Neutrophil (primary cell): ENCODE data around the gene COG7.
"Not testable (repeated sequence)": the region's sequence is repeated elsewhere in the genome, so short reads cannot be mapped to it uniquely, and the experiment has no call there.

Experiments
- H3K27ac ChIP-seq: fragments of 200-600 bp; sonication (generic); 2 replicates; pipeline ENCODE4 v1.5.1; 2016; ENCODE audit warnings: mild to moderate bottlenecking, moderate library complexity
- H3K27me3 ChIP-seq: fragments of 200-600 bp; sonication (generic); 2 replicates; pipeline ENCODE4 v1.6.0; 2016; ENCODE audit warnings: mild to moderate bottlenecking
- H3K36me3 ChIP-seq: fragments of 200-600 bp; sonication (generic); 2 replicates; pipeline ENCODE4 v1.5.1; 2017
- H3K4me1 ChIP-seq, 2 experiments: fragments of 200-600 bp in 1 of 2; sonication (generic) in 1 of 2; 1 replicate in 1 of 2; 2 replicates in 1 of 2; pipeline versions ENCODE4 v1.5.1 to v1.6.1; 2013 to 2016; ENCODE audit warnings: low read depth in 1 of 2, low read length in 1 of 2, mild to moderate bottlenecking in 1 of 2, moderate library complexity in 1 of 2; ENCODE audit not compliant: control insufficient read depth in 1 of 2, insufficient read depth in 1 of 2
- H3K4me3 ChIP-seq, 2 experiments: fragments of 200-600 bp in 1 of 2; sonication (generic) in 1 of 2; 1 replicate in 1 of 2; 2 replicates in 1 of 2; pipeline ENCODE4 v1.5.1; 2013 to 2016; ENCODE audit warnings: low read depth in 1 of 2, low read length in 1 of 2, mild to moderate bottlenecking in 1 of 2, moderate library complexity in 1 of 2
- H3K9me3 ChIP-seq: fragments of 200-600 bp; sonication (generic); 2 replicates; pipeline ENCODE4 v1.5.1; 2016
- TF ChIP-seq, protein P1 (sequence below): fragments of 200-600 bp; sonication (generic); IDR thresholded peaks from 2 replicates; pipeline ENCODE4 v1.5.1; 2016; ENCODE audit warnings: antibody characterized with exemption

COG7 gene

DNA sequence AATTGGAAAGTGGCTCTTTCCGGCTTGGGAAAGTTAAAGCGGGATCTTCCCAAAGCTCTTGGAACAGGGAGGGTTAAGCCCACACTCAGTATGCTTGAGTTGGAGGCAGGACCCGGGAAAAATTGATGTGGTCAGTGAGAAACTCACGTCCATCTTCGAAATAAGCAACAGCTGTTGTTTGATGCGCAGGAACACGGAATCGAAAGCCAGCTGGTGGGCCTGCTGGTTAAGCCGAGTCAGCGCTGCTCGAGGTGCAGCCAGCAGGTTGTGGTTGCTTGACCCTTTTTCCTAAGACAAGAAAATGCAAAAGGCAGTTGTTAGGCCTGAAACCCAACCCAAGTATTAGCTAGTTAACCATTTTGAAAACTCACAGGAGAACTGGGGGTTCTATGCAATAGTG, 49.4 kb downstream of the COG7 start:
- TF ChIP-seq, protein P1, sequence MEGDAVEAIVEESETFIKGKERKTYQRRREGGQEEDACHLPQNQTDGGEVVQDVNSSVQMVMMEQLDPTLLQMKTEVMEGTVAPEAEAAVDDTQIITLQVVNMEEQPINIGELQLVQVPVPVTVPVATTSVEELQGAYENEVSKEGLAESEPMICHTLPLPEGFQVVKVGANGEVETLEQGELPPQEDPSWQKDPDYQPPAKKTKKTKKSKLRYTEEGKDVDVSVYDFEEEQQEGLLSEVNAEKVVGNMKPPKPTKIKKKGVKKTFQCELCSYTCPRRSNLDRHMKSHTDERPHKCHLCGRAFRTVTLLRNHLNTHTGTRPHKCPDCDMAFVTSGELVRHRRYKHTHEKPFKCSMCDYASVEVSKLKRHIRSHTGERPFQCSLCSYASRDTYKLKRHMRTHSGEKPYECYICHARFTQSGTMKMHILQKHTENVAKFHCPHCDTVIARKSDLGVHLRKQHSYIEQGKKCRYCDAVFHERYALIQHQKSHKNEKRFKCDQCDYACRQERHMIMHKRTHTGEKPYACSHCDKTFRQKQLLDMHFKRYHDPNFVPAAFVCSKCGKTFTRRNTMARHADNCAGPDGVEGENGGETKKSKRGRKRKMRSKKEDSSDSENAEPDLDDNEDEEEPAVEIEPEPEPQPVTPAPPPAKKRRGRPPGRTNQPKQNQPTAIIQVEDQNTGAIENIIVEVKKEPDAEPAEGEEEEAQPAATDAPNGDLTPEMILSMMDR: no peak

DNA sequence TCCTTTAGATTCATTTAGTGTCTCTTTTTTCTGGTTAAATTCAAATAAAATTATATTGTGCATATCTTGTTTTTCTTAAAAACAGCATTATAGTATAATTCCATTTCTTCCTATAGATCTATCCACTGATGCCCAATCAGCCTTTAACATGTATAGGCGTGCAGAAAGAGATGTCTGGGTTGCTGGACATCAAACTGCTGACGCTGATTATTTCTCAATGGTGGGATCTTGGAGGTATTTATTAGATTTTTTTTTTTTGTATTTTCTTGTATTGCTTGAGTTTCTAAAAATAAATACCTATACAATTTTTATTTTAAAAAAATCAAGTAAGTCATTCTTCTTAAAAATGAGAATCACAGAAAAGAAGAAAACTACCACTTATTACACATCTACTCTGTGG, 50.9 kb downstream of the COG7 start:
- Histone ChIP-seq H3K27ac (no peak overlapping the region), H3K4me3 (no peak overlapping the region), H3K27me3 (no peaks in the 10 kb centered on the region), H3K4me1 (no peaks in the 10 kb centered on the region), H3K36me3 (peaks cover 86% of the 10 kb centered on the region), H3K9me3 (no peaks in the 10 kb centered on the region)
- TF ChIP-seq, protein P1: no peak

More for the DNA sequence above, 49.4 kb downstream of the COG7 start:
- Histone ChIP-seq H3K27me3 (no peaks in the 10 kb centered on the region), H3K9me3 (no peaks in the 10 kb centered on the region), H3K27ac (no peak overlapping the region), H3K4me3 (no peak overlapping the region), H3K4me1 (no peaks in the 10 kb centered on the region), H3K36me3 (peaks cover 80% of the 10 kb centered on the region)

DNA sequence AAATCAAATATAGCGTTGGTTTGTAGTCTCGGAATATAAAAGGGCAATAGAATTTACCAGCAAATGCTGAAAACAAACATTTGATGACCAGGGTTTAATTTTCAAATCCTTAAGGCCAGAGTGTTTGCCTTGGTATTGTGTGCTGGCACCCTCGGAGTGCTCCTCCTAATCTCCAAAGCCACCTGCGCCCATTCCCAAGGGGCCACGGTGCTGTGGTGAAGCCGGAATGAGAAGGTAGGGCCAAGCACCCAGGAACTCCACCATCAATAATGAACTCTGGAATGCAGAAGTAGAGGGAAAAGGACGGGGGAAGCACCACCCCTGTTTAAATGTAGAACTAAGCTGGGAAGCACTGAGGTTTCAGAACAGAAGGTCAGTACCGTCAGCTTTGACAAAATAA, 51.9 kb downstream of the COG7 start:
- TF ChIP-seq, protein P1: no peak
- H3K9me3 ChIP-seq: no peaks in the 10 kb centered on the region
- H3K4me3 ChIP-seq: no peak overlapping the region
- no peaks in the 10 kb centered on the region for H3K4me1 ChIP-seq
- peaks cover 81% of the 10 kb centered on the region for H3K36me3 ChIP-seq
- no peak overlapping the region for H3K27ac ChIP-seq
- no peaks in the 10 kb centered on the region for H3K27me3 ChIP-seq

DNA sequence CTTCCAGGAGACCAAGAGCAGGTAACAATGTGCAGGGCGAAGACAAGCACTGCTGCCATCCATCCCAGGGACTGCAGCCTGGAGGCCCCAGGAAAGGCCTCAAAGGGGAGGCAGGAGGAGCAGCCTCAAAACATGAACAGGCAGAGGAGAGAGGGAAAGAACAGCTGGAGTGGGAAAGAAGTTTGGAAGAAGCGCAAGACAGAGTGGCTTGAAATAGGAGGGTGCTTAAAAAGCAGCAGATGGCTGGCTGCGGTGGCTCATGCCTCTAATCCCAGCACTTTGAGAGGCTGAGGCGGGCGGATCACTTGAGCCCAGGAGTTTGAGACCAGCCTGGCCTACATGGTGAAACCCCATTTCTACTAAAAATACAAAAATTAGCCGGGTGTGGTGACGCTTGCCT, 52.5 kb downstream of the COG7 start:
- not testable (repeated sequence) for H3K27ac ChIP-seq, H3K4me1 ChIP-seq, H3K27me3 ChIP-seq, H3K9me3 ChIP-seq, H3K4me3 ChIP-seq
- peaks cover 80% of the 10 kb centered on the region for H3K36me3 ChIP-seq

DNA sequence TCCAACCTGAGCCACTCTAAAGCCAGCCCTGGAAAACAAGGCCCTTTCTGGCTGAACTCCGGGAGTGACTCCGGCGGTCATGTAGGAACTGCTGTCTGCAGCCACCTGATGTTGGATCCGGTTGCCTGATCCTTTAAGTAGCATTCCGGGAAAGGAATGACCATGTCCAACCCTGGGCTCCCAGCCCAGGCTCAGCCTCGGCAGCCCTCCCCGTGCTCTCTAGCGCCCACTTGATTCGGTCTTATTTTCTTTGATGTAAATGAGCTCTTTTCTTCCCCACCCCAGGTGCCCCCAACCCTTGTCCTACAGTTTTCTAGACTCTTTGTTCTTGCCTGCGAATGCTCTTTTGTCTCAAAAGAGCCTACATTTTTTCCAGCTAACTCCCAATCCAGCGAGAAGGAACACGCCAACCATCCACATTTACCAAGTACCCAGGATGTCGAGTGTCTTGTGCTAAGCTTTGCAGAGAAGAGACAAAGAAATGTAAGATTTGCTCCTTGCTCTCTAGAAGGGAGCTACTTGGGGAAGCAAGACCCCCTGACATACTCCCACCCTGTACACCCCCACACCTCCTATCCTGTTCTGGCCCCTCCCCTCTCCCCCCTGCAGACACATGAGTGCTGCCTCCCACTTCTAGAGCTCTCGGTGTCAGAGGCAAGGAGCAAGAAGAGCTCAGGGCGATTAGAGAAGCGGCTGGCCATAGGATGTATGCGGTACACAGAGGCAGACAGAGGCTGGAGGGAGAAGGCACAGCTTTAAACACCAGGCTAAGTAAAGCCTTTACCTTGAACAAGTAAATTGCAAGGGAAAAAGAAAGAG, 53.8 kb downstream of the COG7 start:
- TF ChIP-seq, protein P1: no peak
- H3K36me3 ChIP-seq: peaks cover 71% of the 10 kb centered on the region

DNA sequence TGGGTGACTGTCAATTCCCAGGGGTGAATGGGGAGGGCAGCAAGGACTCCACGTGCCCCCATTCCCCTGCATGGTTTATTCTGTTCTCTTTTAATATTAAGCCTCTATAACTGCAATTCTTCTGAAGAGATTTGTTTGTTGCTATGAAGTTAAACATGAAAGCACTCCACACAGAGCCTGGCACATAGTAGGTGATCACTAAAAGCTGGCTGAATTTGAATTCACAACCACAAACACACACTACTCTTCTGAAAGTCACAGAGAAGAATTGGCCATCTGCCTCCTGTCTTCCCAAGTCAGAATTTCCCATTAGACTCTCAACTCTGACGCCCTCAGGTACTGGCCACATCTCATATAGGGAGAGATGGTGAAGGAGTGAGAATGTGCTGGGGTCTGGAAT, 55.5 kb downstream of the COG7 start:
- Histone ChIP-seq H3K4me1 (no peaks in the 10 kb centered on the region), H3K36me3 (peaks cover 63% of the 10 kb centered on the region), H3K9me3 (no peaks in the 10 kb centered on the region), H3K27ac (no peak overlapping the region), H3K4me3 (no peak overlapping the region), H3K27me3 (no peaks in the 10 kb centered on the region)
- TF ChIP-seq, protein P1: no peak

More for the DNA sequence above, 53.8 kb downstream of the COG7 start:
- Histone ChIP-seq H3K4me3 (no peak overlapping the region), H3K9me3 (no peaks in the 10 kb centered on the region), H3K4me1 (no peaks in the 10 kb centered on the region), H3K27ac (no peak overlapping the region), H3K27me3 (no peaks in the 10 kb centered on the region)
